Adipose tissue (tissue), 3 donors: Measurements from ENCODE around the gene AHRR. TPM values are rescaled to one million over a fixed set of nuclear protein-coding genes. Genes with fewer than 3 reads are reported as not detected.
"Not testable (repeated sequence)": the region's sequence is repeated elsewhere in the genome, so short reads cannot be mapped to it uniquely, and the experiment has no call there.

ENCODE experiments used
- H3K27ac ChIP-seq: one replicate; pipeline ENCODE4 v1.5.1; 2013; ENCODE audit warnings: low read depth, low read length
- WGBS, 3 donors: extraction: QIAGEN DNeasy Blood & Tissue Kit; methylation state at CpG; one replicate each; pipeline ENCODE4 v1.1.7; 2013; 5-methylcytosine and 5-hydroxymethylcytosine counted together
- polyA plus RNA-seq, 3 donors: library from polyadenylated mRNA; stranded (reverse); fragments of 200-250 nt; gene quantifications; one replicate each; pipeline ENCODE4 v1.2.3, GENCODE V29; 2013
- donor health status: healthy with polysubstance abuse.
- donor health status: Bipolar disorder and iron deficiency.
- donor health status: healthy.

The AHRR gene
- polyA plus RNA-seq, 3 donors = 0.11 to 1.5 (median 0.28) TPM

GRCh38 chr5:380701-381309 lies 59.3 kb downstream of the AHRR start:
- WGBS, 3 donors = 81 to 89% (median 82%) methylated on average over 2 of the region's 2 CpGs
- H3K27ac ChIP-seq = no peak overlapping the region

- H3K27ac ChIP-seq = no peak overlapping the region
Observed at GRCh38 chr5:383066-383465, 61.6 kb downstream of the AHRR start.

GRCh38 chr5:383621-384020 lies 62.1 kb downstream of the AHRR start:
- no peak overlapping the region for H3K27ac ChIP-seq
- 59 to 88% (median 85%) methylated on average over 3 of the region's 3 CpGs for WGBS, 3 donors

- H3K27ac ChIP-seq = not testable (repeated sequence)
- WGBS, 3 donors = 88 to 96% (median 93%) methylated on average over 7 of the region's 7 CpGs
Observed at GRCh38 chr5:384576-384975, 63.1 kb downstream of the AHRR start.

- 92 to 96% (median 92%) methylated on average over 1 of the region's 1 CpG for WGBS, 3 donors
- H3K27ac ChIP-seq = no peak overlapping the region
Observed at GRCh38 chr5:385321-385720, 63.8 kb downstream of the AHRR start.

GRCh38 chr5:386432-387341 lies 65.2 kb downstream of the AHRR start:
- 78 to 83% (median 78%) methylated on average over 18 of the region's 18 CpGs for WGBS, 3 donors
- no peak overlapping the region for H3K27ac ChIP-seq

- H3K27ac ChIP-seq = no peak overlapping the region
- WGBS, 3 donors = 77 to 89% (median 87%) methylated on average over 18 of the region's 18 CpGs
Observed at GRCh38 chr5:387491-388265, 66.2 kb downstream of the AHRR start.

GRCh38 chr5:388266-389196 lies 67.0 kb downstream of the AHRR start:
- H3K27ac ChIP-seq = no peak overlapping the region
- WGBS, 3 donors = 79 to 87% (median 84%) methylated on average over 34 of the region's 34 CpGs

GRCh38 chr5:389197-389821 lies 67.8 kb downstream of the AHRR start:
- 83 to 95% (median 94%) methylated on average over 31 to 32 of the region's 32 CpGs for WGBS, 3 donors
- H3K27ac ChIP-seq = peak overlapping the region; percentile 31

- 74 to 86% (median 85%) methylated on average over 26 of the region's 26 CpGs for WGBS, 3 donors
Observed at GRCh38 chr5:389891-390622, 68.5 kb downstream of the AHRR start.

GRCh38 chr5:390623-391491 lies 69.3 kb downstream of the AHRR start:
- H3K27ac ChIP-seq = peak overlapping the region; percentile 3
- 57 to 87% (median 75%) methylated on average over 21 to 35 of the region's 35 CpGs for WGBS, 3 donors

More at GRCh38 chr5:389891-390622, 68.5 kb downstream of the AHRR start:
- no peak overlapping the region for H3K27ac ChIP-seq

- 67 to 74% (median 72%) methylated on average over 30 of the region's 30 CpGs for WGBS, 3 donors
- no peak overlapping the region for H3K27ac ChIP-seq
Observed at GRCh38 chr5:392431-392988, 71.0 kb downstream of the AHRR start.

- 88 to 92% (median 91%) methylated on average over 10 of the region's 10 CpGs for WGBS, 3 donors
- H3K27ac ChIP-seq = no peak overlapping the region
Observed at GRCh38 chr5:393846-394275, 72.3 kb downstream of the AHRR start.

GRCh38 chr5:394671-395155 lies 73.2 kb downstream of the AHRR start:
- H3K27ac ChIP-seq = no peak overlapping the region
- 70 to 83% (median 80%) methylated on average over 16 to 18 of the region's 18 CpGs for WGBS, 3 donors

- 64 to 77% (median 64%) methylated on average over 21 of the region's 21 CpGs for WGBS, 3 donors
- H3K27ac ChIP-seq = no peak overlapping the region
Observed at GRCh38 chr5:395156-395920, 73.8 kb downstream of the AHRR start.
